ENCODE measurements around the gene NEK8.

The NEK8 gene

GRCh38 chr17:28745786-28746411, 17.3 kb downstream of the NEK8 start:
- peak overlapping the region; percentile 95 to 99 for H3K9ac ChIP-seq (ENCODE audit: low read depth in 1 of 2, low read length in 2 of 2)
- peaks cover 15 to 35% of the 10 kb centered on the region in 2 donors for H3K36me3 ChIP-seq (ENCODE audit: control insufficient read depth in 1 of 2, insufficient read depth in 2 of 2, low read length in 2 of 2)
- peak overlapping the region; percentile 86 to 99 for H3K4me3 ChIP-seq (ENCODE audit: low read depth in 1 of 2, low read length in 2 of 2)
- peaks cover 59 to 70% of the 10 kb centered on the region in 2 donors for H3K4me1 ChIP-seq (ENCODE audit: control insufficient read depth in 1 of 2, insufficient read depth in 2 of 2, low read length in 2 of 2)
- peak overlapping the region; percentile 99 for H3K27ac ChIP-seq (ENCODE audit: low read depth, low read length)
- H3K9me3 ChIP-seq (ENCODE audit: control insufficient read depth in 1 of 2, low read length in 2 of 2) = no peaks in the 10 kb centered on the region
- H3K27me3 ChIP-seq (ENCODE audit: control insufficient read depth in 1 of 2, insufficient read depth in 2 of 2, low read length in 2 of 2) = no peaks in the 10 kb centered on the region

DNA sequence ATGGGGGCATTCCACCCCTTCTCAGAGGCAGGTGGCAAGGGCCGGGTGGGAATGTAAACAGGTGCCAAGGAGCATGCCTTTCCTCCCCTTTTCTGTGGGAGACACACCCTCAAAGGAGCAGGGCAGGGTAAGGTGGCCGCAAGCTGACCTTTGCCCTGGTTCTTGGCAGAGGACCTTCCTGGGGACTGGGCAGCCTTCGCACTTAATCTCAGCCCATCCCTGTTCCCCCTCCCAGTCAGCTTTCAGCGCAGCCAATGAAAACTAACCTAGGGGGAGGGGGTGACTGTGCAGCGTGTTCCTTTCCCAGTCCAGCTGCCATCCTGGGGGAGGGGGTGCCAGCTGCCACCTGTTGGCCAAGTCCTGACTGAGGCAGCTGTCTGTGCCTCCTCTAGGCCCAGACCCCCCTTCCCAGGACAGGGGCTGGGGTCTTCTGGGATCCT, 18.0 kb downstream of the NEK8 start:
- H3K4me1 ChIP-seq (ENCODE audit: control insufficient read depth in 1 of 2, insufficient read depth in 2 of 2, low read length in 2 of 2) = peaks cover 52 to 64% of the 10 kb centered on the region in 2 donors
- H3K27ac ChIP-seq (ENCODE audit: low read depth, low read length) = peak overlapping the region; percentile 99
- no peaks in the 10 kb centered on the region for H3K27me3 ChIP-seq (ENCODE audit: control insufficient read depth in 1 of 2, insufficient read depth in 2 of 2, low read length in 2 of 2)
- peak overlapping the region; percentile 95 to 99 for H3K9ac ChIP-seq (ENCODE audit: low read depth in 1 of 2, low read length in 2 of 2)
- H3K36me3 ChIP-seq (ENCODE audit: control insufficient read depth in 1 of 2, insufficient read depth in 2 of 2, low read length in 2 of 2) = peaks cover 19 to 38% of the 10 kb centered on the region in 2 donors
- peak overlapping the region; percentile 86 to 99 for H3K4me3 ChIP-seq (ENCODE audit: low read depth in 1 of 2, low read length in 2 of 2)
- no peaks in the 10 kb centered on the region for H3K9me3 ChIP-seq (ENCODE audit: control insufficient read depth in 1 of 2, low read length in 2 of 2)

DNA sequence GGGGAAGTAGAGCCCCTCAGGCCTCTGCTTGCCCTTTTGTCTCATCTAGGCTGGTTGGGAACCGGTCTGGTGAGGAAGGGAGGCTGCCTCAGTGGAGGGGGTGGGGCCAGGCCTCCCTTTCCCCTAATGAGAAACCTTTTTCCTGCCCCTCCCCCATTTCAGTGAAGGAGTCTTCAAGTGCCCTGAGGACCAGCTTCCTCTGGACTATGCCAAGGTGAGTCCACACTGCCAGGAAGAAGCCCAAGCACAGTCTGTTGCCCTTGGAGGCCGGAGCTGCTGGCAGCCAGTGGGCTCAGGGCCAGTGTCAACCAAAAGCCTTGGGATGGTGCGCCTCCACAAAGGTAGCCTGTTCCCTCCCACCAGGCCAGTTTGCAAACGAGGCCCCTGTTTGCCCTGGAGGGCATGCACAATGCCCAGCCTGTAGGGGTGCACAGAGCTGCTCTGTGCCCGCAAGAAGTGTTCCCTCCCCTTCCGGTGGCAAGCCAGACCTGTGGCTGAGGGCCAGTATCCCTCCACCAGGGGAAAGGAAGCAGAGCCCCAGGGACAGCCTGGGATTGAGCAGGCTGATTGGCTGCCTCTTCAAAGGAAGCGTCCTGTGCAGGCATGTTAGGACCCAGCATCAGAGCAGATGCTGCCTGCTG, 18.6 kb downstream of the NEK8 start:
- peak overlapping the region; percentile 59 to 99 for H3K4me3 ChIP-seq (ENCODE audit: low read depth in 1 of 2, low read length in 2 of 2)
- H3K36me3 ChIP-seq (ENCODE audit: control insufficient read depth in 1 of 2, insufficient read depth in 2 of 2, low read length in 2 of 2) = peaks cover 20 to 38% of the 10 kb centered on the region in 2 donors
- peak overlapping the region; percentile 99 for H3K27ac ChIP-seq (ENCODE audit: low read depth, low read length)
- H3K4me1 ChIP-seq (ENCODE audit: control insufficient read depth in 1 of 2, insufficient read depth in 2 of 2, low read length in 2 of 2) = peaks cover 48 to 59% of the 10 kb centered on the region in 2 donors
- no peaks in the 10 kb centered on the region for H3K27me3 ChIP-seq (ENCODE audit: control insufficient read depth in 1 of 2, insufficient read depth in 2 of 2, low read length in 2 of 2)
- no peaks in the 10 kb centered on the region for H3K9me3 ChIP-seq (ENCODE audit: control insufficient read depth in 1 of 2, low read length in 2 of 2)
- peak overlapping the region; percentile 95 to 99 for H3K9ac ChIP-seq (ENCODE audit: low read depth in 1 of 2, low read length in 2 of 2)

GRCh38 chr17:28747801-28748750, 19.5 kb downstream of the NEK8 start:
- Histone ChIP-seq H3K36me3 (ENCODE audit: control insufficient read depth in 1 of 2, insufficient read depth in 2 of 2, low read length in 2 of 2) (peaks cover 20 to 38% of the 10 kb centered on the region in 2 donors), H3K4me3 (ENCODE audit: low read depth in 1 of 2, low read length in 2 of 2) (peak overlapping the region; percentile 59 to 99), H3K27me3 (ENCODE audit: control insufficient read depth in 1 of 2, insufficient read depth in 2 of 2, low read length in 2 of 2) (no peaks in the 10 kb centered on the region), H3K27ac (ENCODE audit: low read depth, low read length) (peak overlapping the region; percentile 99), H3K4me1 (ENCODE audit: control insufficient read depth in 1 of 2, insufficient read depth in 2 of 2, low read length in 2 of 2) (peaks cover 44 to 55% of the 10 kb centered on the region in 2 donors), H3K9ac (ENCODE audit: low read depth in 1 of 2, low read length in 2 of 2) (peak overlapping the region; percentile 95 to 99), H3K9me3 (ENCODE audit: control insufficient read depth in 1 of 2, low read length in 2 of 2) (no peaks in the 10 kb centered on the region)

DNA sequence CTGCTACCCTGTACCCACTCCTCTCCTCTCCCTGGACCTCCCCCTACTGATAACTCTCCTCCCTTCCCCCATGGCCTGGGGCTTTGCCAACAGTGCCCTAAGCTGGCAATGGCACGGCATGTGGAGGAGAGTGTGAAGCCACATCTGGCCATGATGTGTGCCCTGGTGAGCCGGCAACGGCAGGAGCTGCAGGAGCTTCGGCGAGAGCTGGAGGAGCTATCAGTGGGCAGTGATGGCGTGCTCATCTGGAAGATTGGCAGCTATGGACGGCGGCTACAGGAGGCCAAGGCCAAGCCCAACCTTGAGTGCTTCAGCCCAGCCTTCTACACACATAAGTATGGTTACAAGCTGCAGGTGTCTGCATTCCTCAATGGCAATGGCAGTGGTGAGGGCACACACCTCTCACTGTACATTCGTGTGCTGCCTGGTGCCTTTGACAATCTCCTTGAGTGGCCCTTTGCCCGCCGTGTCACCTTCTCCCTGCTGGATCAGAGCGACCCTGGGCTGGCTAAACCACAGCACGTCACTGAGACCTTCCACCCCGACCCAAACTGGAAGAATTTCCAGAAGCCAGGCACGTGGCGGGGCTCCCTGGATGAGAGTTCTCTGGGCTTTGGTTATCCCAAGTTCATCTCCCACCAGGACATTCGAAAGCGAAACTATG, 20.4 kb downstream of the NEK8 start:
- Histone ChIP-seq H3K4me1 (ENCODE audit: control insufficient read depth in 1 of 2, insufficient read depth in 2 of 2, low read length in 2 of 2) (peaks cover 44 to 55% of the 10 kb centered on the region in 2 donors), H3K27ac (ENCODE audit: low read depth, low read length) (peak overlapping the region; percentile 46), H3K36me3 (ENCODE audit: control insufficient read depth in 1 of 2, insufficient read depth in 2 of 2, low read length in 2 of 2) (peaks cover 20 to 38% of the 10 kb centered on the region in 2 donors), H3K27me3 (ENCODE audit: control insufficient read depth in 1 of 2, insufficient read depth in 2 of 2, low read length in 2 of 2) (no peaks in the 10 kb centered on the region), H3K9ac (ENCODE audit: low read depth in 1 of 2, low read length in 2 of 2) (peak overlapping the region in 1 of 2 donors; percentile 8), H3K9me3 (ENCODE audit: control insufficient read depth in 1 of 2, low read length in 2 of 2) (no peaks in the 10 kb centered on the region), H3K4me3 (ENCODE audit: low read depth in 1 of 2, low read length in 2 of 2) (no peak overlapping the region)

DNA sequence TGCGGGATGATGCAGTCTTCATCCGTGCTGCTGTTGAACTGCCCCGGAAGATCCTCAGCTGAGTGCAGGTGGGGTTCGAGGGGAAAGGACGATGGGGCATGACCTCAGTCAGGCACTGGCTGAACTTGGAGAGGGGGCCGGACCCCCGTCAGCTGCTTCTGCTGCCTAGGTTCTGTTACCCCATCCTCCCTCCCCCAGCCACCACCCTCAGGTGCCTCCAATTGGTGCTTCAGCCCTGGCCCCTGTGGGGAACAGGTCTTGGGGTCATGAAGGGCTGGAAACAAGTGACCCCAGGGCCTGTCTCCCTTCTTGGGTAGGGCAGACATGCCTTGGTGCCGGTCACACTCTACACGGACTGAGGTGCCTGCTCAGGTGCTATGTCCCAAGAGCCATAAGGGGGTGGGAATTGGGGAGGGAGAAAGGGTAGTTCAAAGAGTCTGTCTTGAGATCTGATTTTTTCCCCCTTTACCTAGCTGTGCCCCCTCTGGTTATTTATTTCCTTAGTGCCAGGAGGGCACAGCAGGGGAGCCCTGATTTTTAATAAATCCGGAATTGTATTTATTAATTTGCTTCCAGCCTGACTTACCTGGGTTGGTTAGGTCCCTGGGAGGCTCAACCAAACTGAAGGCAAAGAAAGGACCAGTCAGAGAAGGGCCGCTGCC, 21.1 kb downstream of the NEK8 start:
- no peak overlapping the region for H3K27ac ChIP-seq (ENCODE audit: low read depth, low read length)

DNA sequence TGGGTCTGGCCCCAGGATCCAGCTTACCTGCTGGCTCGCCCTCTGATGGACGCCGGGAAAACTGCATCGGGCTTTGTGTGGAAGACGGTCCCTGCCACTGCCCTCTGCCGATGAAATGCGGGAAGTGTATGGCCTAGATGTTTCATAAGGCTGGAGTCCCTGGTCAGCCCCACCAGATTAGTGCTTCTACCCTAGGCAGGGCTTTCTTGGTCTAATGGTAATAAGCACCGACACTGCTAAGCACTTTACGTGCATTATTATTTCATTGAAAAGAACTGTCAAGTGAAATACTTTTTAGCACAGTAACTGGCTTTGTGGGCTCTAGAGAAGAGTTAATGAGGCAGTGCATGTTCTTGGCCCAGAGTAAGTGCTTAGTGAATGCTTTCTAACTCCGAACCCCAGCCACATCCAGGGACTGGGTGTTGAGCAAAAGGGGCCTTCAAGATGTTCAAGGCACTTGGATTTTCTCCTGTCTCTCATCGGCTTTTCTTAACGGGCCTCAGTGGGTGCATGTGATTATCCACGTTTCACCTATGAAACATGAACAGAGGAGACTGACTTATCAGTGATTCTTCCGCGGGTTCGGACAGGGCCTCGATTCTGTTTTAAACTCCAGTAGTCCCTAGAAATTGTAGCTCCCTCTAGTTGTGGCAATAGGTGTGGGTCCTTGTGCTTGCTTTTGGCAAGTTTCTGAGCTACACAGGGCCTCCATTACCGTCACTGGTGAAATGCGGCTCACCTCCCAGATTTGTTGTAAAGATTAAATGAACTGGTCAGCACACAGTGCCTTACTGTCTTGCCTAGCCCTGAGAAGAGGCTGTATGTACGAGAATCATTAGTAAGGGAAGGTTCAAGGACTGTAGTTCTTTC, 21.8 kb downstream of the NEK8 start:
- H3K27me3 ChIP-seq (ENCODE audit: control insufficient read depth in 1 of 2, insufficient read depth in 2 of 2, low read length in 2 of 2) = no peaks in the 10 kb centered on the region

More for the DNA sequence above, 21.1 kb downstream of the NEK8 start:
- Histone ChIP-seq H3K9ac (ENCODE audit: low read depth in 1 of 2, low read length in 2 of 2) (peak overlapping the region in 1 of 2 donors; percentile 51), H3K9me3 (ENCODE audit: control insufficient read depth in 1 of 2, low read length in 2 of 2) (no peaks in the 10 kb centered on the region), H3K36me3 (ENCODE audit: control insufficient read depth in 1 of 2, insufficient read depth in 2 of 2, low read length in 2 of 2) (peaks cover 20 to 38% of the 10 kb centered on the region in 2 donors), H3K4me1 (ENCODE audit: control insufficient read depth in 1 of 2, insufficient read depth in 2 of 2, low read length in 2 of 2) (peaks cover 41 to 55% of the 10 kb centered on the region in 2 donors), H3K4me3 (ENCODE audit: low read depth in 1 of 2, low read length in 2 of 2) (no peak overlapping the region), H3K27me3 (ENCODE audit: control insufficient read depth in 1 of 2, insufficient read depth in 2 of 2, low read length in 2 of 2) (no peaks in the 10 kb centered on the region)

DNA sequence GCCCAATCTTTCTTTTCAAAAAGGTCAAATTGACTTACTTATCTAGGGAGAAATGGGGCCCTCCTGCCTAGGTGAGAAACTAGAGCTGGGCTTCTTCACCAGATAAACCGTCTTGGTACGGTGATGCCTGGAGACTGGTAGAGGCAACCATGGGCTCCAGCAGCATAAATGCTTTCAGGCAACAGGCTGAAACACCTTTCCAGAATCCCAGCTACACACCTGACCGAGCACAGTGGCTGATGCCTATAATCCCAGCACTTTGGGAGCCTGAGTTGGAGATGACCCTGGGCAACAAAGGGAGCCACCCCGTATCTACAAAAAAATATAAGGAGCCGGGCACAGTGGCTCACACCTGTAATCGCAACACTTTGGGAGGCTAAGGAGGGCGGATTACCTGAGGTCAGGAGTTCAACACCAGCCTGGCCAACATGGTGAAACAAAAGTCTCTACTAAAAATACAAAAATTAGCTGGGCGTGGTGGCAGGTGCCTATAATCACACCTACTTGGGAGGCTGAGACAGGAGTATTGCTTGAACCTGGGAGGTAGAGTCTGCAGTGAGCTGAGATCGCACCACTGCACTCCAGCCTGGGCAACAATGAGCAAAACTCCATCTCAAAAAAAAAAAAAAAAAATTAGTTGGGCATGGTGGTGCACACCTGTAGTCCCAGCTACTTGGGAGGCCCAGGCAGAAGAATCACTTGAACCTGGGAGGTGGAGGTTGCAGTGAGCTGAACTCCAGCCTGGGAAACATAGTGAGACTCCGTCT, 23.2 kb downstream of the NEK8 start:
- Histone ChIP-seq H3K27me3 (ENCODE audit: control insufficient read depth in 1 of 2, insufficient read depth in 2 of 2, low read length in 2 of 2) (no peaks in the 10 kb centered on the region), H3K9ac (ENCODE audit: low read depth in 1 of 2, low read length in 2 of 2) (no peak overlapping the region), H3K4me1 (ENCODE audit: control insufficient read depth in 1 of 2, insufficient read depth in 2 of 2, low read length in 2 of 2) (peaks cover 26 to 37% of the 10 kb centered on the region in 2 donors), H3K36me3 (ENCODE audit: control insufficient read depth in 1 of 2, insufficient read depth in 2 of 2, low read length in 2 of 2) (peaks cover 20 to 45% of the 10 kb centered on the region in 2 donors), H3K27ac (ENCODE audit: low read depth, low read length) (no peak overlapping the region), H3K4me3 (ENCODE audit: low read depth in 1 of 2, low read length in 2 of 2) (no peak overlapping the region), H3K9me3 (ENCODE audit: control insufficient read depth in 1 of 2, low read length in 2 of 2) (no peaks in the 10 kb centered on the region)

More for the DNA sequence above, 21.8 kb downstream of the NEK8 start:
- Histone ChIP-seq H3K27ac (ENCODE audit: low read depth, low read length) (no peak overlapping the region), H3K4me3 (ENCODE audit: low read depth in 1 of 2, low read length in 2 of 2) (no peak overlapping the region), H3K36me3 (ENCODE audit: control insufficient read depth in 1 of 2, insufficient read depth in 2 of 2, low read length in 2 of 2) (peaks cover 20 to 38% of the 10 kb centered on the region in 2 donors), H3K9ac (ENCODE audit: low read depth in 1 of 2, low read length in 2 of 2) (no peak overlapping the region), H3K4me1 (ENCODE audit: control insufficient read depth in 1 of 2, insufficient read depth in 2 of 2, low read length in 2 of 2) (peaks cover 40 to 49% of the 10 kb centered on the region in 2 donors), H3K9me3 (ENCODE audit: control insufficient read depth in 1 of 2, low read length in 2 of 2) (no peaks in the 10 kb centered on the region)

Data from duodenal mucosa (tissue), 2 donors.